Bronchial epithelial cell (primary cell): ENCODE results near the gene USP43. TPM values are rescaled to one million over a fixed set of nuclear protein-coding genes. Genes with fewer than 3 reads are reported as not detected.
"Not testable (repeated sequence)": the region's sequence is repeated elsewhere in the genome, so short reads cannot be mapped to it uniquely, and the experiment has no call there.

ENCODE experiments used
- DNase-seq: peaks from one replicate; pipeline ENCODE4 v3.0.0-alpha.2; 2010; ENCODE audit warnings: low read depth
- FAIRE-seq: peaks from 2 replicates; lab custom pipeline; 2011; peaks lifted over from hg19 to GRCh38; lab: Jason Lieb, UNC
- H3K27me3 ChIP-seq: 2 replicates; pipeline ENCODE4 v1.5.1; 2011; ENCODE audit warnings: low read length; ENCODE audit not compliant: control insufficient read depth, insufficient read depth
- H3K36me3 ChIP-seq: 2 replicates; pipeline ENCODE4 v1.5.1; 2011; ENCODE audit warnings: low read length; ENCODE audit not compliant: control insufficient read depth, insufficient read depth
- H3K4me3 ChIP-seq: 2 replicates; pipeline ENCODE4 v1.5.1; 2011; ENCODE audit warnings: mild to moderate bottlenecking, low read depth, low read length, control low read depth
- total RNA-seq: library from RNA; depleted of rRNA; stranded (reverse); fragments of >200 nt; gene quantifications from 2 replicates; pipeline ENCODE4 v1.2.1, GENCODE V29; 2014
- TF ChIP-seq, protein P1 (sequence below): IDR thresholded peaks from 2 replicates; pipeline ENCODE4 v1.5.1; 2011; ENCODE audit warnings: mild to moderate bottlenecking, moderate library complexity, low read length, control low read depth, inconsistent platforms; ENCODE audit not compliant: insufficient read depth, severe bottlenecking

The USP43 gene
- total RNA-seq, 1 donor from 2014 or later: 13.4 TPM

GRCh38 chr17:9635340-9635739 lies 10.0 kb upstream of the USP43 start:
- no peak for DNase-seq
- FAIRE-seq: no peak
- TF ChIP-seq, protein P1, sequence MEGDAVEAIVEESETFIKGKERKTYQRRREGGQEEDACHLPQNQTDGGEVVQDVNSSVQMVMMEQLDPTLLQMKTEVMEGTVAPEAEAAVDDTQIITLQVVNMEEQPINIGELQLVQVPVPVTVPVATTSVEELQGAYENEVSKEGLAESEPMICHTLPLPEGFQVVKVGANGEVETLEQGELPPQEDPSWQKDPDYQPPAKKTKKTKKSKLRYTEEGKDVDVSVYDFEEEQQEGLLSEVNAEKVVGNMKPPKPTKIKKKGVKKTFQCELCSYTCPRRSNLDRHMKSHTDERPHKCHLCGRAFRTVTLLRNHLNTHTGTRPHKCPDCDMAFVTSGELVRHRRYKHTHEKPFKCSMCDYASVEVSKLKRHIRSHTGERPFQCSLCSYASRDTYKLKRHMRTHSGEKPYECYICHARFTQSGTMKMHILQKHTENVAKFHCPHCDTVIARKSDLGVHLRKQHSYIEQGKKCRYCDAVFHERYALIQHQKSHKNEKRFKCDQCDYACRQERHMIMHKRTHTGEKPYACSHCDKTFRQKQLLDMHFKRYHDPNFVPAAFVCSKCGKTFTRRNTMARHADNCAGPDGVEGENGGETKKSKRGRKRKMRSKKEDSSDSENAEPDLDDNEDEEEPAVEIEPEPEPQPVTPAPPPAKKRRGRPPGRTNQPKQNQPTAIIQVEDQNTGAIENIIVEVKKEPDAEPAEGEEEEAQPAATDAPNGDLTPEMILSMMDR: no peak
- Histone ChIP-seq H3K4me3 (no peak overlapping the region), H3K27me3 (no peaks in the 10 kb centered on the region), H3K36me3 (no peaks in the 10 kb centered on the region)

DNA sequence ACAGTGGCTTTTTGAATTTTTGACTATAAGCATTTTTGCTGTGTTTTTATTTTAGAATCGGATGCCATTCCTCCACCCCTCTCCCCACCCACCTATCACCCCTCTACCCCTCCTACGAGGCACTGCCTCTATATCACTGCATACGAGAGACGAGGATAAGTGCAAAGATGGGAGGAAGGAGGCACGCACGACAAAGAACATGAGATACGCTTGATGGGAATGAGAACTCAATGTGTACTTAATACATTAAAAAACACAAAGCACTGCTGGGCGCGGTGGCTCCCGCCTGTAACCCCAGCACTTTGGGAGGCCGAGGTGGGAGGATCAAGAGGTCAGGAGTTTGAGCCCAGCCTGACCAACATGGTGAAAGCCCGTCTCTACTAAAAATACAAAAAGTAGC lies 8.8 kb upstream of the USP43 start:
- Histone ChIP-seq H3K4me3 (no peak overlapping the region), H3K27me3 (no peaks in the 10 kb centered on the region), H3K36me3 (no peaks in the 10 kb centered on the region)
- DNase-seq (no peak), FAIRE-seq (no peak)
- TF ChIP-seq, protein P1: no peak

DNA sequence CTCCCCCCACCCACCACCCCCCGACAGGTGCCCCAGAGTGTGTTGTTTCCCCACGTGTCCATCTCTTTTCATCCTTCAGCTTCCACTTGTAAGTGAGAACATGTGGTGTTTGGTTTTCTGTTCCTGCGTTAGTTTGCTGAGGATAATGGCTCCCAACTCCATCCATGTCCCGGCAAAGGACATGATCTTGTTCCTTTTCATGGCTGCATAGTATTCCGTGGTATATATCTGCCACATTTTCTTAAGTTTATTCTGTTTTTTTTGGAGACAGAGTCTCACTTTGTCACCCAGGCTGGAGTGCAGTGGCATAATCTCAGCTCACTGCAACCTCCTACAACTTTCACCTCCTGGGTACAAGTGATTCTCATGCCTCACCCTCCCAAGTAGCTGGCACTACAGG lies 4.9 kb upstream of the USP43 start:
- not testable (repeated sequence) for H3K4me3 ChIP-seq, FAIRE-seq, DNase-seq, H3K27me3 ChIP-seq, H3K36me3 ChIP-seq

GRCh38 chr17:9643611-9644010 lies 1.7 kb upstream of the USP43 start:
- TF ChIP-seq, protein P1: no peak
- Histone ChIP-seq H3K27me3 (no peaks in the 10 kb centered on the region), H3K4me3 (no peak overlapping the region), H3K36me3 (no peaks in the 10 kb centered on the region)
- FAIRE-seq: no peak
- DNase-seq: no peak

- FAIRE-seq (no peak), DNase-seq (peak; percentile 59)
- H3K4me3 ChIP-seq: peak overlapping the region; percentile 62
- H3K36me3 ChIP-seq: no peaks in the 10 kb centered on the region
- no peaks in the 10 kb centered on the region for H3K27me3 ChIP-seq
- TF ChIP-seq, protein P1: peak; percentile 59
Measured at GRCh38 chr17:9645851-9646545, 681 bp downstream of the USP43 start.

GRCh38 chr17:9646546-9646885 lies 1.2 kb downstream of the USP43 start:
- Histone ChIP-seq H3K4me3 (peak overlapping the region; percentile 62), H3K36me3 (no peaks in the 10 kb centered on the region), H3K27me3 (no peaks in the 10 kb centered on the region)
- TF ChIP-seq, protein P1: no peak
- DNase-seq (no peak), FAIRE-seq (no peak)
